Nephron progenitor cell (in vitro differentiated cells): ENCODE results near the gene ETV5.

Experiments
- DNase-seq: peaks from one replicate; pipeline ENCODE4 v3.0.0; 2021
- H3K27ac Mint-ChIP-seq: 2 replicates; pipeline ENCODE4 v1.8.0; 2021; ENCODE audit warnings: mild to moderate bottlenecking, moderate library complexity, mixed read lengths
- H3K27me3 Mint-ChIP-seq: 2 replicates; pipeline ENCODE4 v1.8.0; 2021; ENCODE audit warnings: mild to moderate bottlenecking, low read depth, mixed read lengths; ENCODE audit not compliant: poor library complexity
- H3K36me3 Mint-ChIP-seq: 2 replicates; pipeline ENCODE4 v1.8.0; 2021; ENCODE audit warnings: low read depth, mixed read lengths
- H3K4me1 Mint-ChIP-seq: 2 replicates; pipeline ENCODE4 v1.8.0; 2021; ENCODE audit warnings: mixed read lengths
- H3K4me3 Mint-ChIP-seq: 2 replicates; pipeline ENCODE4 v1.8.0; 2021; ENCODE audit warnings: mild to moderate bottlenecking, moderate library complexity, mixed read lengths
- H3K9me3 Mint-ChIP-seq: 2 replicates; pipeline ENCODE4 v1.8.0; 2021; ENCODE audit warnings: mild to moderate bottlenecking, moderate library complexity, mixed read lengths
- CTCF ChIP-seq: fragments of 200-600 bp; sonication (generic); IDR thresholded peaks from 2 replicates; pipeline ENCODE4 v1.5.0; 2021; ENCODE audit warnings: antibody characterized with exemption

The ETV5 gene

GRCh38 chr3:186121278-186121677 is 12.4 kb upstream of the ETV5 start:
- Mint-ChIP-seq H3K4me1 (peaks cover 77% of the 10 kb centered on the region), H3K27ac (no peak overlapping the region), H3K4me3 (no peak overlapping the region), H3K27me3 (peaks cover 26% of the 10 kb centered on the region), H3K36me3 (no peaks in the 10 kb centered on the region), H3K9me3 (no peaks in the 10 kb centered on the region)
- no peak for DNase-seq
- no peak for TF ChIP-seq CTCF

GRCh38 chr3:186119499-186119898 is 10.6 kb upstream of the ETV5 start:
- Mint-ChIP-seq H3K4me3 (no peak overlapping the region), H3K27me3 (peaks cover 32% of the 10 kb centered on the region), H3K36me3 (no peaks in the 10 kb centered on the region), H3K4me1 (peaks cover 78% of the 10 kb centered on the region), H3K27ac (no peak overlapping the region), H3K9me3 (no peaks in the 10 kb centered on the region)
- DNase-seq: no peak
- no peak for TF ChIP-seq CTCF

GRCh38 chr3:186118692-186119091 is 9.8 kb upstream of the ETV5 start:
- H3K27me3 Mint-ChIP-seq: peaks cover 34% of the 10 kb centered on the region
- no peak overlapping the region for H3K4me3 Mint-ChIP-seq
- H3K27ac Mint-ChIP-seq: no peak overlapping the region

GRCh38 chr3:186117521-186118134 is 8.7 kb upstream of the ETV5 start:
- Mint-ChIP-seq H3K27ac (no peak overlapping the region), H3K4me3 (no peak overlapping the region), H3K36me3 (no peaks in the 10 kb centered on the region), H3K4me1 (peaks cover 69% of the 10 kb centered on the region), H3K27me3 (peaks cover 38% of the 10 kb centered on the region), H3K9me3 (no peaks in the 10 kb centered on the region)
- DNase-seq: no peak
- no peak for TF ChIP-seq CTCF

More at GRCh38 chr3:186118692-186119091, 9.8 kb upstream of the ETV5 start:
- TF ChIP-seq CTCF: no peak
- Mint-ChIP-seq H3K9me3 (no peaks in the 10 kb centered on the region), H3K4me1 (peaks cover 70% of the 10 kb centered on the region), H3K36me3 (no peaks in the 10 kb centered on the region)
- no peak for DNase-seq

- Mint-ChIP-seq H3K27me3 (peaks cover 42% of the 10 kb centered on the region), H3K4me3 (no peak overlapping the region), H3K27ac (no peak overlapping the region), H3K9me3 (no peaks in the 10 kb centered on the region), H3K4me1 (peaks cover 74% of the 10 kb centered on the region), H3K36me3 (no peaks in the 10 kb centered on the region)
- TF ChIP-seq CTCF: no peak
- DNase-seq: no peak
Measured at GRCh38 chr3:186115239-186115996, 6.5 kb upstream of the ETV5 start.
